HUES6 (cell line): ENCODE data around the gene CRHR1.

Experiments used
- H3K27ac ChIP-seq: 2 replicates; pipeline ENCODE4 v1.7.0; 2013; ENCODE audit warnings: low read depth, mild to moderate bottlenecking, low read length, inconsistent platforms
- H3K27me3 ChIP-seq: 2 replicates; pipeline ENCODE4 v1.6.1; 2013; ENCODE audit warnings: low read length; ENCODE audit not compliant: control insufficient read depth, insufficient read depth
- H3K36me3 ChIP-seq: 2 replicates; pipeline ENCODE4 v1.6.1; 2013; ENCODE audit warnings: low read length; ENCODE audit not compliant: control insufficient read depth, insufficient read depth
- H3K4me1 ChIP-seq: 2 replicates; pipeline ENCODE4 v1.6.1; 2013; ENCODE audit warnings: low read length; ENCODE audit not compliant: control insufficient read depth, insufficient read depth
- H3K4me3 ChIP-seq: 2 replicates; pipeline ENCODE4 v1.5.1; 2013; ENCODE audit warnings: low read depth, low read length
- H3K9ac ChIP-seq: one replicate; pipeline ENCODE4 v1.6.1; 2013; ENCODE audit warnings: mild to moderate bottlenecking, low read length
- H3K9me3 ChIP-seq: 2 replicates; pipeline ENCODE4 v1.6.1; 2013; ENCODE audit warnings: low read depth, low read length; ENCODE audit not compliant: control insufficient read depth, insufficient read depth

CRHR1 gene

DNA sequence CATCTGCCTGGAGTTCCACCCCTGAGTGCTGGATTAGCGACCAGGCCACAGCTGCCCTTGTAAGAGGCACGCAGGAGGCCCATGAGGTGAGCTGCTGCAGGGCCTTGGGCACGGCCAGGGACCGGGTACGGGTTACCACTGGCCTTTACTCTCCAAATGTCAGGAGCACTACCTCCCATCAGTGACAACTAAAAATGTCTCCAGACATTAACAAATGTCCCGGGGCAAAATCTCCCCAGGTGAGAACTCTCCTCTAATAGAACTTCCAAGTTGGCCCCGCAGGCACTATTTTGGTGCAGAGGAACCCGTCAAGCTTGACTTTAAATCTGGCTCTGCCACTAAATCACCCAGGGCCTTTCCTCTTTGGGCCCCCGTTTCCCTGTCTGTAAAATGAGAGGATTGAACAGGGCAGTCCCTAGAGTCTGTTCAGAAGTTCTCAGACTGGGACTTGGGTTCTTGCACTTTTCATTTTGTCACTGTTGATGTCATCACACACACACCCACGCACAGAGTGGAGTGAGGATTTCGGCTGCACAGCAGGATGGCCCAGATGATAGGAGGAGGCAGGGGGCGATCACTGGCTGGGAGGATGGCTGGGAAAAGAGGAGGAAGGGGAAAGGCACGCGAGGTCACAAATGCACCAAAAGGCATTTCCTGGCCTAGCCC lies 85.7 kb downstream of the CRHR1 start:
- no peak overlapping the region for H3K27ac ChIP-seq
- H3K9ac ChIP-seq, result no peak overlapping the region
- H3K4me3 ChIP-seq, result no peak overlapping the region
- no peaks in the 10 kb centered on the region for H3K9me3 ChIP-seq
- no peaks in the 10 kb centered on the region for H3K36me3 ChIP-seq
- H3K27me3 ChIP-seq, result no peaks in the 10 kb centered on the region
- H3K4me1 ChIP-seq, result peaks cover 20% of the 10 kb centered on the region

DNA sequence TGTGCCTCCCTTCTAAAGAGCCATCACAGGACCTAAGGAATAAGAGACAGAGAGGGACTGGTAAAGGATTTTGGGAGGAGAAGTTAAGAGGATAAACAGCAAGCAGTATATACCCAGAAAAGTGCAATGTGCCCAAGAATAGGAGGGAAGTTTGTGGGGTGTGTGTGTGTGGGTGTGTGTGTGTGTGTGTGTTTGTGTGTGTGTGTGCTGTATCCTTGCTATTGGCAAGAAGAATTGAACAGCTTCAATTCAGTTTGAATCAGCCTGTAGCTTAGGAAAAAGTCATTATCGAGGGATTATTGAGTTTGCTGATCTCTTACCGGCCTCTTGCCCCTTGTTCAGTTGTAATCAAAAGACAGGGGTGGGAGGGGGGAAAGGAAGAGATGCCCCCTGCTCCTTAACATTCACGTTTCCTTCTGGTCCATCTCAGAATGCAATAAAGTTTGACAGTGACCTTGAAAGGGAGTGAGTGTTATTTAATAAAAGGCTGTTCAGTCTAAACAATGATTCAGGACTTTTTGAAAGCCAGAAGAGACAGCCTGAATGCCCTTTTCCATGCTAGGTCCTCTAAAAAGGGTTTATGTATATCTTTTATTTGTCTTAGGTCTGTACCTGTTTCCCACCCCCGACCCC lies 86.3 kb downstream of the CRHR1 start:
- Histone ChIP-seq H3K36me3 (no peaks in the 10 kb centered on the region), H3K9me3 (no peaks in the 10 kb centered on the region), H3K4me1 (peaks cover 13% of the 10 kb centered on the region), H3K4me3 (no peak overlapping the region), H3K27me3 (no peaks in the 10 kb centered on the region), H3K27ac (no peak overlapping the region), H3K9ac (no peak overlapping the region)

DNA sequence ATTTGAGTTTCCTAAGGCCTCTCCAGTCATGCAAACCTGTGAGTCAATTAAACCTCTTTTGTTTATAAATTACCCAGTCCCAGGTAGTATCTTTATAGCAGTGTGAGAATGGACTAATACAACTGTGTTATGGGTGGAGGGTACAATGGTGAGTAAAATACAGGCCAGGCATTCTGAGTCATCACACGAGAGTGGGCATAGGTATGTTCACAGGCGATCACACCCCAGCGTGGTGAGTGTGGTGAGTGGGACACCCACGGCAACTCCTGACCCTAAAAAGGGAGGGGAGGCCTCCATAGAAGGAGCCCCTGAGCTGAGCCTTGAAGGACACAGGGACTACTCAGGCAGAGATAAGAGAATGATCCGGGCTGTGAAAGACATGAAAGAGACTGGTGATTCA lies 87.6 kb downstream of the CRHR1 start:
- H3K27me3 ChIP-seq, result no peaks in the 10 kb centered on the region
- H3K4me1 ChIP-seq, result peaks cover 9% of the 10 kb centered on the region
- H3K36me3 ChIP-seq, result no peaks in the 10 kb centered on the region
- no peak overlapping the region for H3K27ac ChIP-seq
- H3K4me3 ChIP-seq, result no peak overlapping the region
- no peaks in the 10 kb centered on the region for H3K9me3 ChIP-seq
- no peak overlapping the region for H3K9ac ChIP-seq

DNA sequence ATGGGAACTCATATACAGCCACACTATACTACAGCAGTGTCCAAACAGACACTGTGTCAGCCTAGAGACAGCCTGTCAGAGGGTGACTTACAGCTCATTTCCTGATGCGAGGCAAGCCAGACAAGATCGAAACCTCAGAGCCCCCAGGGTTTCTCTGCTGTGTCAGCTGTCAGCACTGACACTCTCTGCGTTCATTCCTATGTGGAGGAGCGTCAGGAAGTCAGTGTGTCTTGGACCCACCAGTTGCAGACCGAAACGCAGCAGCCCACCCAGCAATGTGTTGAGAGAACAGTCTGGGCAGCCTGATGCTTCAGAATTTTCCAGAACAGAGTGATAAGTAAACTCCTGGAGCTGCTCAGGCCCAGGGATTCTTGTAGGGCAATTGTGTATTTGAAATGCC lies 89.6 kb downstream of the CRHR1 start:
- no peak overlapping the region for H3K9ac ChIP-seq

DNA sequence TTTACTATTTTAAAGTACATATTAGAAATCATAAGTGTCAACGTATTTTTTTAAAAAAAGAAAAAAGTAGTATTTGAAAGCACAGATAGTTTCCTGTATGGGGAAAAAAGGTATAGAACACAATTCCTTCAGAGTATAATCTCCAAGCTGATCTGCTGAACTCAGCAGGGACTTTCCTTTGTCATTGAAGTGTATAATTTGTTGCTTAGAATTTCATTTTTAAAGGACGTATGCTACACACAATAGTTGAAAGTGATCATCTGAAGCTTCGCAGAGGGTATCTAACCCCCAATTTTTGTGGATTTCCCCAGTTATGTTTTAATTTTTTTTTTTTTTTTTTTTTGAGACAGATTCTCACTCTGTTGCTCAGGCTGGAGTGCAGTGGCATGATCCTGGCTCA lies 90.0 kb downstream of the CRHR1 start:
- H3K36me3 ChIP-seq, result no peaks in the 10 kb centered on the region
- no peaks in the 10 kb centered on the region for H3K9me3 ChIP-seq
- no peaks in the 10 kb centered on the region; the same call in 1 of the 2 replicates for H3K27me3 ChIP-seq
- no peak overlapping the region for H3K9ac ChIP-seq
- no peak overlapping the region for H3K27ac ChIP-seq
- no peak overlapping the region for H3K4me3 ChIP-seq
- peaks cover 9% of the 10 kb centered on the region for H3K4me1 ChIP-seq

More for the DNA sequence above, 89.6 kb downstream of the CRHR1 start:
- peaks cover 9% of the 10 kb centered on the region for H3K4me1 ChIP-seq
- no peak overlapping the region for H3K27ac ChIP-seq
- no peak overlapping the region for H3K4me3 ChIP-seq
- H3K27me3 ChIP-seq, result no peaks in the 10 kb centered on the region; the same call in 1 of the 2 replicates
- H3K36me3 ChIP-seq, result no peaks in the 10 kb centered on the region
- H3K9me3 ChIP-seq, result no peaks in the 10 kb centered on the region

DNA sequence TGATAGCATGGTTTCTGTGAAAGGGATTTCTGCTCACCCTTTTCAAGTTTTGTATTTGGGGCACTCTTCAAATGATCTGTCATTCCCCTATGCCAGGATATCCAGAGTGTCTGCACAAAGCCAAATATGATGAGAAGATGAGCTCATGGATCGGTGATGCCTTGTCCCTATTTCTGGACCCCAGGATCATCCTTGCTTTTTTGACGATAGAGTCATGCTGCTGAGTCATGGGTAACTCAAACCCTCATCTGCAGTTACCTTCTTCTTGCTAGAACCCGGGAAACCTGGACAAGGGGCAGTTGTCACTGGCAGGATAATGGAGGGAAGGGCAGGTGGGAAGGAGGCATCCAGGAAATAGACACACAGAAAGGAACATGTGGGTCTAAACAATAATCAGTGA lies 92.4 kb downstream of the CRHR1 start:
- H3K4me1 ChIP-seq, result no peaks in the 10 kb centered on the region
- no peaks in the 10 kb centered on the region for H3K36me3 ChIP-seq
- H3K4me3 ChIP-seq, result no peak overlapping the region
- H3K9me3 ChIP-seq, result no peaks in the 10 kb centered on the region
- no peak overlapping the region for H3K9ac ChIP-seq
- peaks cover 2% of the 10 kb centered on the region; the same call in 1 of the 2 replicates for H3K27me3 ChIP-seq
- H3K27ac ChIP-seq, result no peak overlapping the region

DNA sequence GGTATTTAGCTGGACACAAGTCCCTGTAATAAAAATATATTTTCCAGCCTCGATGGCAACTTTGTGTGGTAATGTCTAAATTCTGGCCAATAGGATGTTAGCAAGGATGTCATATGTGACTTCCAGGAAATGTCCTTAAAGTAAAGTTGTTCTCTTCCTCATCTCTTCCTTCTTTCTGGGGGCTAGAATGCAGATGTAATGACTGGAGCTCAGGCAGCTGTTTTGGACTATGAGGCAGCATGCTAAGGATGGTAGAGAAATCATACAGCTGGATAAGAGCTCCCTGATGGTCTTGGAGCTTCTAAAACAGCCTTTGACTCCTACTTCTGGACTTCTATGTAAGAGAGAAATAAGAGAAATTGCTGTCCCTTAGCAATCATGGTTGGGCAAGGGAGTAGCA lies 93.3 kb downstream of the CRHR1 start:
- H3K9me3 ChIP-seq, result no peaks in the 10 kb centered on the region
- no peak overlapping the region for H3K4me3 ChIP-seq
- no peak overlapping the region for H3K9ac ChIP-seq
- H3K27ac ChIP-seq, result no peak overlapping the region
- no peaks in the 10 kb centered on the region for H3K4me1 ChIP-seq
- no peaks in the 10 kb centered on the region for H3K36me3 ChIP-seq
- H3K27me3 ChIP-seq, result peaks cover 2% of the 10 kb centered on the region; the same call in 1 of the 2 replicates

DNA sequence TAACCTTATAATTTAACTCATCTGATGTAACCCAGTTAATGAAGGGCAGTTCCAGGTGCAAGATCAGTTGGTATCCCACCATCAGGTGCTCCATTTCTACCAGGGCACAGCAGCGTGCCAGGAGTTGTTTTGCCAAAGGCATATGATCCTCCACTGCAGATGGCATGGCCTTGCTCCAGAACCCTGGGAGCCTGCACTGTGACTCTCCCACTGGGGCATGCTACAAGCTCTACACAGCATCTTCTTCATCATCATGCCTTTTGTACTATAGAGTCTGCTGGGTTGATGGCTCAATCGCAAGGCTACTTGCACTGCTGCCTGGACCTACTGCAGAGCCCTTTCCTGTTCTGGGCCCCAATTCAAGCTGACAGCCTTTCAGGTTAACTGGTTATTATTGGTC lies 98.9 kb downstream of the CRHR1 start:
- H3K27me3 ChIP-seq, result peaks cover 2% of the 10 kb centered on the region; the same call in 1 of the 2 replicates
- H3K36me3 ChIP-seq, result no peaks in the 10 kb centered on the region
- H3K9me3 ChIP-seq, result no peaks in the 10 kb centered on the region
- H3K9ac ChIP-seq, result no peak overlapping the region
- no peaks in the 10 kb centered on the region for H3K4me1 ChIP-seq
- no peak overlapping the region for H3K4me3 ChIP-seq
- H3K27ac ChIP-seq, result no peak overlapping the region
